Measurements from ENCODE around the gene PMIS2. TPM values are rescaled to one million over a fixed set of nuclear protein-coding genes. Genes with fewer than 3 reads are reported as not detected.

The PMIS2 gene
- total RNA-seq, 1 donor from 2014 or later, result not detected

DNA sequence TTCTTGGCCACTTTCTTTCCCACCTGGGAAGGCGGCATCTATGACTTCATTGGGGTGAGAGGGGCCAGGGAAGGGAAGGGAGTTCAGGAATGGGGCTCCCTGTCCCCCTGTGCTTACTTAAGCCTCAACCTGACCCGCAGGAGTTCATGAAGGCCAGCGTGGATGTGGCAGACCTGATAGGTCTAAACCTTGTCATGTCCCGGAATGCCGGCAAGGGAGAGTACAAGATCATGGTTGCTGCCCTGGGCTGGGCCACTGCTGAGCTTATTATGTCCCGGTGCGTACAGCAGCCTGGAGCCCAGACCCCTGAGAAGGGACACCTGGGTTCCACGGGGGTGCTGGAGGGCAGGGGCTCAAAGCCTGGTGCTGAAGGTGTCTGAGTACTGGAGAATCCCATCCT lies 39.4 kb upstream of the PMIS2 start:
- DNase-seq (ENCODE audit: low spot score, unreplicated experiment), result no peak
- H3K27ac Mint-ChIP-seq, result peak overlapping the region; percentile 97
- H3K27me3 Mint-ChIP-seq, result no peaks in the 10 kb centered on the region
- peaks cover 3% of the 10 kb centered on the region for H3K36me3 Mint-ChIP-seq (ENCODE audit: insufficient read depth)
- H3K9me3 Mint-ChIP-seq (ENCODE audit: low read depth), result no peaks in the 10 kb centered on the region
- no peak for TF ChIP-seq CTCF (IDR thresholded peaks at IDR 0.05; ENCODE audit: unreplicated experiment)
- H3K4me1 Mint-ChIP-seq (ENCODE audit: low read depth), result peaks cover 14% of the 10 kb centered on the region
- H3K4me3 Mint-ChIP-seq (ENCODE audit: low read depth), result peak overlapping the region; percentile 96

GRCh38 chr19:35549174-35549788 lies 36.7 kb upstream of the PMIS2 start:
- no peaks in the 10 kb centered on the region for H3K9me3 Mint-ChIP-seq (ENCODE audit: low read depth)

GRCh38 chr19:35549879-35550523 lies 36.0 kb upstream of the PMIS2 start:
- Mint-ChIP-seq H3K9me3 (ENCODE audit: low read depth) (no peaks in the 10 kb centered on the region), H3K27me3 (peaks cover 18% of the 10 kb centered on the region), H3K27ac (no peak overlapping the region), H3K4me1 (ENCODE audit: low read depth) (peaks cover 7% of the 10 kb centered on the region), H3K4me3 (ENCODE audit: low read depth) (no peak overlapping the region), H3K36me3 (ENCODE audit: insufficient read depth) (peaks cover 3% of the 10 kb centered on the region)
- TF ChIP-seq CTCF (IDR thresholded peaks at IDR 0.05; ENCODE audit: unreplicated experiment), result no peak
- no peak for DNase-seq (ENCODE audit: low spot score, unreplicated experiment)

More at GRCh38 chr19:35549174-35549788, 36.7 kb upstream of the PMIS2 start:
- Mint-ChIP-seq H3K36me3 (ENCODE audit: insufficient read depth) (peaks cover 3% of the 10 kb centered on the region), H3K4me1 (ENCODE audit: low read depth) (peaks cover 13% of the 10 kb centered on the region), H3K27me3 (peaks cover 11% of the 10 kb centered on the region), H3K27ac (no peak overlapping the region), H3K4me3 (ENCODE audit: low read depth) (peak overlapping the region; percentile 42)
- TF ChIP-seq CTCF (IDR thresholded peaks at IDR 0.05; ENCODE audit: unreplicated experiment), result peak; percentile 81
- DNase-seq (ENCODE audit: low spot score, unreplicated experiment), result peak; percentile 43

DNA sequence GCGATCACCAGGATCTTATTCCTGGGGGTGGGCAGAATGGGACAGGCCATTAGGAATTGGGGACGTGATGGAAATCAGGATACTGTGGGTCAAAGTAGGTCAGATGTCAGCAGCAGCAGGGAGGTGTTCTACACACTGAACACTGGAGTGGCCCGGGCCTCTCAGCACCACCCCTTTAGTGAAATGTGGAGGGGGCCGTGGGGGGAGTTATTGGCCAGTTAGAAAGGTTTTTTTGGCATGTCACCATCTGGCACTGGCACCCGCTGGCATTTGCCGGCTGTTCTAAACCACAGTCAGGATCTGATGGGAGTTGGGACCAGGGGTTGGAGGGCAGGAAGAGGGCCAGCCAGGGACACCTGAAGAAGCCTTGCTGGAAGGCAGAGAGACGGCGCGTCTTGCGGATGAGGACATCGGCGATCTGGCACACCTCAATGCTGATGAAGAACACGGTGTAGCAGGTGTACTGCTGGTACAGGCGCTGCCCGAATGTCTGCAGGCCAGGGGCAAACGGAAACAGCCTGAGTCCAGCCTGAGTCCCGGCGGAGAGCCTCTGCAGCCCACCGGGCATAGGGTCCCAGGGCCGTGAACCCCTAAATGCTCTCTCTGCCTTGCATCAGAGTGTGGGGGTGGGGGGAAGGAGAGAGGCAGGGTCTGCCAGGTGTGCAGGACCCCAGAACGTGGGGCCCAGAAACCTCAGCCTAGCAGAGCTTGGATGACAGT lies 34.7 kb upstream of the PMIS2 start:
- peaks cover 3% of the 10 kb centered on the region for H3K36me3 Mint-ChIP-seq (ENCODE audit: insufficient read depth)
- H3K9me3 Mint-ChIP-seq (ENCODE audit: low read depth), result no peaks in the 10 kb centered on the region
- no peak for TF ChIP-seq CTCF (IDR thresholded peaks at IDR 0.05; ENCODE audit: unreplicated experiment)
- no peak overlapping the region for H3K4me3 Mint-ChIP-seq (ENCODE audit: low read depth)
- H3K27ac Mint-ChIP-seq, result no peak overlapping the region
- H3K27me3 Mint-ChIP-seq, result peaks cover 27% of the 10 kb centered on the region
- no peak for DNase-seq (ENCODE audit: low spot score, unreplicated experiment)
- peaks cover 4% of the 10 kb centered on the region for H3K4me1 Mint-ChIP-seq (ENCODE audit: low read depth)

DNA sequence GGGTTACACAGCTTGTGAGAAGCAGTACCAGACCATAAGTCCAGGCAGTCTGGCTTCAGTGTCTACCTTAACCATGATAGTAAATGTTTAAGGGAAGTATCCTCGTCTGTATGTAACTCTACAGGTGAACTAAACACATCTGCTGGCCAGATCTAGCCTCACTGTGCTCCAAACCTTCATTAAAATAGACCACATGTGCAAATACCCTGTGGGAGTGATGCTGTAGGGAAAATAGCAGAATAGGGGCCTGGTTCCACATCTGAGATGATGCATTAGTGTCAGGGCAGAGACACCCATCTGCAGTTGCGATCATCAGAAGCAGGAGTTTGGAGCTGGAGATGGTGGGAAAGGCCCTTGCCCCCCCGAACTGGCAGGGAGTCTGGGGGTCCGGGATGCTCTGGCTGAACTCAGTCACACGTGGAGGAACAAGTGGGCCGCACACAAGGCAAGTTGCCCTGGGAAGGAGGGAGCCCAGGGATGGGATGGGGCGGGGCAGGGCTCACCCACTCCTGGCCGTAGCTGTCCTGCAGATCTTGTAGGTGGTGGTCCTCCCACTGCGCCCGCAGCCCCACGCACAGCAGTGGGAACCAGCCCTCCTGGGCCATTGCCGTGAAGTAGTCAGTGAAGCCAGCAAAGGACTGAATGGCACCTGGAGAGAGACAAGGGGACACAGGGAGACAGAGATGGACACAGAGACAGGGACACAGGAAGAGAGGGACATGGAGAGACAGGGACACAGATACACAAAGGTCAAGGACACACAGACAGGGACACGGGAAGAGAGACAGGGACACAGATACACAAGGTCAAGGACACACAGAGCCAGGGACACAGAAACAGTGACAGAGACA lies 33.2 kb upstream of the PMIS2 start:
- TF ChIP-seq CTCF (IDR thresholded peaks at IDR 0.05; ENCODE audit: unreplicated experiment), result no peak
- no peak overlapping the region for H3K27ac Mint-ChIP-seq
- H3K4me3 Mint-ChIP-seq (ENCODE audit: low read depth), result no peak overlapping the region
- H3K27me3 Mint-ChIP-seq, result peaks cover 40% of the 10 kb centered on the region
- DNase-seq (ENCODE audit: low spot score, unreplicated experiment), result no peak
- H3K9me3 Mint-ChIP-seq (ENCODE audit: low read depth), result no peaks in the 10 kb centered on the region
- H3K36me3 Mint-ChIP-seq (ENCODE audit: insufficient read depth), result peaks cover 3% of the 10 kb centered on the region
- H3K4me1 Mint-ChIP-seq (ENCODE audit: low read depth), result no peaks in the 10 kb centered on the region

All from progenitor cell of endocrine pancreas (in vitro differentiated cells).